Activated CD4-positive, alpha-beta T cell treated with anti-CD3 and anti-CD28 coated beads, Interleukin-2, amount 50 U/mL, for 4 hours (primary cell): ENCODE data around the gene MS4A5.
"Not testable (repeated sequence)": the region's sequence is repeated elsewhere in the genome, so short reads cannot be mapped to it uniquely, and the experiment has no call there.

ENCODE experiments used
- DNase-seq, 2 experiments: peaks; one replicate each; pipeline ENCODE4 v3.0.0-alpha.2; 2020

MS4A5 gene, protein sequence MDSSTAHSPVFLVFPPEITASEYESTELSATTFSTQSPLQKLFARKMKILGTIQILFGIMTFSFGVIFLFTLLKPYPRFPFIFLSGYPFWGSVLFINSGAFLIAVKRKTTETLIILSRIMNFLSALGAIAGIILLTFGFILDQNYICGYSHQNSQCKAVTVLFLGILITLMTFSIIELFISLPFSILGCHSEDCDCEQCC

DNA sequence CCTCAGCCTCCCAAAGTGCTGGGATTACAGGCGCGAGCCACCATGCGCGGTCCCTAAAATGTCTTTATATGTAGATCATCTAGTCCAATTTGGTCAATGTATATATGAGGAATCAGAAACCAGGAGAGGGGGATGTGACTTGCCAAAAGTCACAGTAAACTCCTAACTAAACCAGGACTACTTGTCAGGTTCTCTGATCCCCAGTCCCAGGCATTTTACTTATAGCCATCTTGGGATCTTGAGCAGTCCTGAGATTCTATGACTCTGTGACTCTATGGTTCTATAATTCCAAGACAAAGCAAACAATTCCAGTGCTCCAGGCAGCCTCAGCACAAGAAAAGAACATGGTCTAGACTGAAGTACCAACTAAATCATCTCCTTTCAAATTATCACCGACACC, at the start of gene MS4A5:
MS4A5 (plus strand) TSS at position 301 of the 400 bp plus-strand sequence. CDS start 103 bp downstream, outside the sequence.
- DNase-seq: no peak

DNA sequence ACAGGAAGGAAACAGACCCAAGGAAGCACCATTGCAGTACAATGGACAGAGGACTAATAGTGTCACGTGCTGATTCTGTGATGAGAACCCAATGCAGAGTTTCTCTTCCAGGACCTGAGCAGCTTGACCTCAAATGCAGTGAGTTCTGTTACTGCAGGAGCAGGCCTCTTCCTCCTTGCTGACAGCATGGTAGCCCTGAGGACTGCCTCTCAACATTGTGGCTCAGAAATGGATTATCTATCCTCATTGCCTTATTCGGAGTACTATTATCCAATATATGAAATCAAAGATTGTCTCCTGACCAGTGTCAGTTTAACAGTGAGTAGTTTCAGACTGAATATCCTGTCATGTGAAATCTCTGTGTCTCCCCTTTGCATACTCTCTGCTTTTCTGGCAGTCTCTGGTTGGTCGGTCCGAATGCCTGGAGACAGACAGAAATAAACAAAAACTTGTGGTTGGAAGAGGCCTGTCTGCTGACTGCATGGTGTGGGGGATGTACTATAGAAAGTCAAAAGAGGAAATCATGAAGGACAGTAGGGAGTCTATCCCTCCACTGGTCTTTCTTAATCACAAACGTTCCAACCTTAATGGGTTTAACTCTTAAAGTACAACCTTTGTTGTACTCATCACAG, 40.0 kb upstream of the MS4A5 start:
- DNase-seq: no peak

DNA sequence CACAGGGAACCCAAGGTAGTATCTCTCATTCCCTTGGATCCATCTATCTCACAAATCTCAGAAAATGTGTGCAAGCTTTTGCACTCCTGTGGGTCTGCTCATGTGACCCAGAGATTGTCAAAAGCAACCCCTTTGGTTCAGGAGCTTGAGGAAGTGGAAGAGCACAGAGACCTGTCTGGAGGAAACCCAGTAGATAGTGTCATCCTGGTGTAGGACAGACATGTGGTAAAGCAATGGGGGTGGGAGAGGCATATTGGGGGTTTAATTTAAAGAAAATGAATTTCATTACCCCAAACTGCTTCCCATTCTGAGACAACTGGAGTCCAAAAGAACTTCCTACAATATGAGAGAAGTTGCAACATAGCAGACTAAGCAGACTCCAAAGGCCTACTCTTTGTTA, 39.0 kb upstream of the MS4A5 start:
- DNase-seq: no peak

DNA sequence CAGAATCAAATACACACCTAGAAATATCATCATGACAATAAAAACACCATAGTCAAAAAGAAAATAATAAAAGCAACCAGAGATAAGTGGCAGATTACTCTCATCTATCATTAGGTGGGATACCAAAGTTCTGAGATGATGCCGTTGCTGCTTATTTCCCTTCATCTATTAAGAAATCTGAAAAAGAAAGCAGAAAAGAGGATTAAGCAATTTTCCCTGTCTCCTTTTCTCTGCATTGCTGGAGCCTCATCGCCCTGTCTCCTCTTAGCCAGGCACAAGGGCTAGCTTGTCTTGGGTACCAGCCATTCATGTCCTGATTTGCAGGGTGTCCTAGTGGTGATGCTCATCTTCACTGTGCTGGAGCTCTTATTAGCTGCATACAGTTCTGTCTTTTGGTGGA, 37.0 kb upstream of the MS4A5 start:
- DNase-seq: no peak

DNA sequence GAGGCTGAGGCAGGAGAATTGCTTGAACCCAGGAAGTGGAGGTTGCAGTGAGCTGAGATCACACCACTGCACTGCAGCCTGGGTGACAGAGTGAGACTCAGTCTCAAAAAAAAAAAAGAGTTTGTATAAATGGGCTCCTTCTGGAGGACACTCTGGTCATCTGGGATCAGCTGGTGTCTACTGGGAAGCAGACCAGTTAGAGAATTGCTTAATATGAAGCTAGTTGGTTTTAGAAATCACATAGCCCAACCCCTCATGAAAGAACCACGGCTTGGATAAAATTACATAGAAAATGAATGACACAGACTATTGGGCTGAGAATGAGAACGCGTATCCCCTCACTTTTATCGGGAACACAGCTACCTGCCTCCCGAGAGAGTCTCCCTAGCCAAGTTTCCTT, 36.4 kb upstream of the MS4A5 start:
- DNase-seq: no peak

DNA sequence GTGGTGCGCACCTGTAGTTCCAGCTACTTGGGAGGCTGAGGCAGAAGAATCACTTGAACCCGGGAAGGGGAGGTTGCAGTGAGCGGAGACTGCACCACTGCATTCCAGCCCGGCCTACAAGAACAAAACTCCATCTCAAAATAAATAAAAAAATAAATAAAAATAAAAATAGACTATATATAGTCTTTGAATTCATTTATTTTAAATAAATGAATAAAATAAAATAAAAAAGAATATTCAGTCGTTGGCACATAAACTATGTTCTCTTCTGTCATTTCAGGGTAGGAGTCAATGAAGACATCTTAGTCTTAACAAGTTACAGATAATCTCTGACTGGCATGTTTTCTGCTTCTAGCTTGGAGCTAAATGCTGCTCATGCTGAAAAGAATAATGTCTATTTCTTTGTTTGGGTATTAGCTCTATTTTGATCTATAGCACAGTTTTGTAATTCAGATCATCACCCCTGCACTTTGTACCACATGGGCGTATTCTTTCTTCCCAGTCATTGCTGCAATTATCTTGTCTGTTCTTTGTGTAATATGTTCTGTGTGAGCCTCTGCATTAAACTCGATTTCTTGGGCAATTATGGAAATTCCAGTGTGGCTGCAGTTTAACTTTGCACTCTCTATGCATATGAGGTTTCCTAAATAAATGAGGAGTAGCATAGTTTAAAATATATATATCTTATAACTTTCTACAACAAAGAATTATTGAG, 34.5 kb upstream of the MS4A5 start:
- no peak for DNase-seq

DNA sequence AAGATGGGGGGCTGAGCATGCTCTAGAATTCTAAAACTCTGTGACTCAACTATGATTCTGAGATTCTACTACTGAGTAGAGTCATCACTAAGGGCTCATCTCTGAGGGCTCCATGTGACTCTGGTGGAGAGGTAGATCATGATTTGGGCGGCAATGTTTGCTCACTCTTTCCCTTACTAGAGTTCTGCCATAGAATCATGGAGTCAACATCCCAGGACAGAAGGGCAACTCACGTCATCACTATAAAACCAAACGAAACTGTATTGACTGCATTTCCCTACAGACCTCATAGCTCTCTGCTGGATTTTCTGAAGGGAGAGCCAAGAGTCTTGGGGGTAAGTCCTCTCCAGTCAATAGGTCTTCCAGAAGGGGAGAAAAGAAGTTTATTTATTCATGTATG, 33.0 kb upstream of the MS4A5 start, which contains the start of gene MS4A14:
MS4A14 (plus strand) TSS at position 78 of the 400 bp plus-strand sequence; CDS start at position 198, 120 bp downstream.
- no peak for DNase-seq

DNA sequence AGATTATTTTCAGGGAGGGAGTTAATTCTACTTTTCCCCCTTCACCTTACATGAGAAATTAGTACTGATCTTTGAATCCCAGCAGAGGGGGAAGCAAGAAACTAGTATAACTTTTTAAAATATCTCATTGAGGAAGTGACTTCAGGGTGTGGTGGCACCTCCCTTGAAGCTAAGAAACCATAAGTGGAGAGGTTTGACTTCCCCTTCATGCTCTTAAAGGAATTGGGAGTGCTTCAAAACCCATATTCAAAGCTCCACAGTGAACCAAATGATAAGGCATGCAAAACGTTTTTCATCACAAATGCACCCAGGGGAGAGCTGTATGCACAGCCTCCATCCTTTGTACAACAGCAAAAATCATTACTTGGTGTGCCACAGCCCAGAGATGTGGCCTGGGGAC, 32.6 kb upstream of the MS4A5 start:
- DNase-seq: no peak

DNA sequence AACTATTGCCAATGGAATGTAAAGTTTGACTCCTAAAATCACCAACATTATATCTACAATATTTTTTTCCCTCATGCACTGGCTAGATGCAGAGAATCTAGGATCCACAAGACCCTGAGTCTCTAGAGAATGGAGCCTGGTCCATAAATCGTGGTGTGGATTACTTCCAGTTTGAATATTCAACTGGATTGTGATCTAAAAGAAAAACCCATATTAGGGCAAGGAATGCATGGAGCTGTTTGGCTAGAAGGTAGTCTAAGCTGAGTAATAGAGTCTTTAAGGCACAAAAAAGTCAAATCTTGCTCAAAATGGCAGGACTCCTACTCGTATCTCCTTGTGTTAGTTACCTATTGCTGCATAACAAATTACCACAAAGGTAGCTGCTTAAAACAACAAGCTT, 9.4 kb upstream of the MS4A5 start:
- no peak for DNase-seq

DNA sequence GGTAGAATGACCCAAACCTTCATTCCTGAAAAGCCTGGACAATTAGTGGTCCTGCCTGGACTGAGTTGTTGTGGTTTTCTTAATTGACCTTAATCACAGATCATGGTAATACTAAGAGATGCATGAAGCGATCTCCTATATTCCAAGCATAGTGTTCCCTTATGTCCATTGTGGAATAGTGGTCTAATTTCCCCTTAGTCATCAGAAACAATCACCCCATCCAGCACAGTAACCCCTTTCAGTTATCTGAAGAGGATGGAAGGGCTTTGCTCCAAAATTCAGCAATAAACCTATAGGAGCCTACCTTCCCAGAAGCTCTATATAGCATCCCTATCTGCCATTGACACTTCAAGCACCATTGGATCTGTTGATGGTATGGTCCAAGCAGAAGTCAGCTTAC, 6.8 kb upstream of the MS4A5 start:
- DNase-seq: no peak

DNA sequence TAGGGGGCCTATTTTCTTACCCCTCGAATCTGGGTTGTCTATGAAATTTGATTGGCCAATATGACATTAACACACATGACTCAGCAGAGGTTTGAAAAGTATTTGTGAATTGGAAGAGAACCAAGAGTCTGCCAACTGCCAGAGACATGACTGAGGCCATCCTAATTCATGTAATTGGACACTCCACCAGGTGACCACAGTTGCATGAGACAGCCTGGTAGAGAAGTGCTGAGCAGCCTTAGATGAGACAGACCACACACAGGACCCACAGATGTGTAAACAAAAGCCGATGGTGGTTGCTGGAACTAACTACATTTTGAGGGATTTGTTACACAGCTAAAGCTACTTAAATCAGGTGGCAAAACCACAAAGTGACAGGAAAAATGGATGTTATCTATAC, 855 bp upstream of the MS4A5 start:
- no peak for DNase-seq

DNA sequence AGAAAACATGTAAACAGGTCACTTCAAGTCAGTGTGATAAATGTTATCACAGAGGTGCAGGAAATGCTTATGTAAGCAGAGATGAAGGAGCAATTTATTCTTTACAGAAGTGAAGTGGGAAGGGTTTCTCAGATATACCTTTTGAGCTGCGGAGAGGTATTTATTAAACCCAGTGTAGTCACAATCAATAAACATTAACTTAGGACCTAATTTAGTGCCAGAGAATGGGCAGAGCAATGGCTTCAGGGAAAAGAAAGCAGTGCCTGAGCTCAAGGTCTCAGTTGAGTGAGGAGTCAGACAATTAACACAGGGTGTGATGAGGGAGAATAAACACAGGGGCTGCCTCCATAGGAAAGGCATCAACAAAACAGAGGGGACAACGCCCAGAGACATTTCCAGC, 1.9 kb downstream of the MS4A5 start:
- DNase-seq: no peak

DNA sequence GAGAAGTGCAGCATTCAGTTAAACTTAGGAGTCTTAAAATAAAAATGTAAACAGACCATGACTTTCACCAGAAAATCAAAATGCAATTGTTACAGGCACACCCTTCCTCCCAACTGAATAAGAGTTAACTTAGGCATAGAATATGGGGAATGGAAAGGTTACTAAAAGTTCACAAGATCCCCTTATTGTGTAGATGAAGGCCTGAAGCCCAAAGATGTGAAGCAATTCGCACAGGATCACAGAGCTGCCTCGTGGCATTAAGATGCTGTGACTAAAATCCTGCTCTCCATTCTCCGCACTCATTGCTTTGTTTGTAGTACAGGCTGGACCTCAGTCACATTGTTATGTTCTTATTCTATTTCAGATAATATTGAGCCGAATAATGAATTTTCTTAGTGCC, 4.0 kb downstream of the MS4A5 start:
- no peak for DNase-seq

DNA sequence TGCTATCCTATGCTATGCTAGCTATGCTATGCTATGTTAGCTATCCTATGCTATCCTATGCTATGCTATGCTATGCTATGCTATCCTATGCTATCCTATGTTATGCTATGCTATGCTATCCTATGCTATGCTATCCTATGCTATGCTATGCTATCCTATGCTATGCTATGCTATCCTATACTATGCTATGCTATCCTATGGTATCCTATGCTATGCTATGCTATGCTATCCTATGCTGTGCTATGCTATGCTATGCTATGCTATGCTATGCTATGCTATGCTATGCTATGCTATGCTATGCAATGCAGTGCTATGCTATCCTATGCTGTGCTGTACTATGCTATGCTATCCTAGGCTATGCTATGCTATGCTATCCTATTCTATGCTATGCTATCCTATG, 17.7 kb downstream of the MS4A5 start:
- DNase-seq: no peak

DNA sequence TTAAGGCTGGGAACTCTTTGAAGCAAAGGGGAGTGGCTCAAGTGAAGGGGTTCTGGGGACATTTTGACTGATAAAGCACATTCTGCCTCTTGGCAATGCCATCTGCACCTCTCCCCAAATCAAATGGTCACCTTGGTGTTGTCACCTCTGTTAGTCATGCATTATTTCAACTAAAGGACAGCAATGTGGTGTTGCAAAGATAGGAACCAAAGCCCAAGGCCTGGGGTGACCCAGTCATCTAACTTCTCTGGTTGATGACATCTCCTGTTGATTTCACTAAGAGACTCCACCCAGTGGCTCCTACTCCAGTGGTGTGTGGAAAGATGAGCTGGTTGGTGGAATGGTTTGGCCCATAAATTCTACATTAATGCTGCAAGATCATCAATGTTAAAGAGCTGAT, 18.5 kb downstream of the MS4A5 start:
- no peak for DNase-seq

DNA sequence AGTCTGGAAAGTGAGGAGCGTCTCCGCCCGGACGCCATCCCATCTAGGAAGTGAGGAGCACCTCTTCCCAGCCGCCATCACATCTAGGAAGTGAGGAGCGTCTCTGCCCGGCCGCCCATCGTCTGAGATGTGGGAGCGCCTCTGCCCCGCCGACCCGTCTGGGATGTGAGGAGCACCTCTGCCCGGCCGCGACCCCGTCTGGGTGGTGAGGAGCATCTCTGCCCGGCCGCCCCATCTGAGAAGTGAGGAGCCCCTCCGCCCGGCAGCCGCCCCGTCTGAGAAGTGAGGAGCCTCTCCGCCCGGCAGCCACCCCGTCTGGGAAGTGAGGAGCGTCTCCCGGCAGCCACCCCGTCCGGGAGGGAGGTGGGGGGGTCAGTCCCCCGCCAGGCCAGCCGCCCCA, 21.8 kb downstream of the MS4A5 start:
- not testable (repeated sequence) for DNase-seq

DNA sequence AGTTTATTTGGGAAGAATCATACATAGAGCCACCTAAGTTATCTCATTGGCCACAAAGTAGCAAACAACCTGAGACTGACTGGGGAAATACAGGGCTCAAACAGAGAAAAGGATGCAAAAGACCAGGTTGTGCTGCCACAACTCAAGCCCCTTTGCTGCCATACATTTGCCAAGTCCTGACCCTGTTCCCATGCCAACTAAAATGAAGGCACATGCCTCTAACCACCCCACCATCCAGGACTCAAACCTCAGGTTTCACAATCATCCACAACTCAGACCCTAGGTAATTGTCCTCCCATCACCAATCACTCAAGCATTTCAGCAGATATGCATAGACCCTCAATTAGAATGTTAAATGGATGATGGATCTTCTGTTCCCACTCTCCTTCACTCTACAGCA, 24.8 kb downstream of the MS4A5 start:
- DNase-seq: no peak

DNA sequence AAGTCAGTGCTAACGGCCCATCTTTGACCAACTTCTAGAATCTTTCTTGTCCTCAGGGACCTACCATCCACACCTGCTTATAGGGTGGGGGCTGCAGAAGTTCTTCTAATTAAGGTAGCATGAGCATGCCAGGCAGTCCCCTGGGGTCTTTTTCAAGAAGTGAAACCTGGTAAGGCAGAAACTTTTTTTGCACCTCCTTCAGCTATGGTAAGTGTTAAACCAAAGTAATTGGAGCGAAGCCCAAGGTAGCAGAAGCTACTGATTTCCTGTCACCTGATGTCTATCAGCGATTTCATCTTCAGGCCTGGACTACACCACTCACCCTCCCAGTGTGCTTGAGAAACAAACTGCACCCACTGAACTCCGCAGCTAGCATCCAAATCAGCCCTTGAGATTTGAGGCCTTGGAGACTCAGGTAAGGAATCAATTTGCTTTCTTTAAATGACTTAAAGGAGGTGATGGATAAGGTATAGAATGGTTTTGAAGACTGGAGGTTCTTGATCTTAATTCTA, 26.2 kb downstream of the MS4A5 start, which contains the start of gene MS4A1:
MS4A1 (plus strand) TSS at position 317 of the 512 bp plus-strand sequence. CDS start 6,528 bp downstream, outside the sequence.
- no peak for DNase-seq

DNA sequence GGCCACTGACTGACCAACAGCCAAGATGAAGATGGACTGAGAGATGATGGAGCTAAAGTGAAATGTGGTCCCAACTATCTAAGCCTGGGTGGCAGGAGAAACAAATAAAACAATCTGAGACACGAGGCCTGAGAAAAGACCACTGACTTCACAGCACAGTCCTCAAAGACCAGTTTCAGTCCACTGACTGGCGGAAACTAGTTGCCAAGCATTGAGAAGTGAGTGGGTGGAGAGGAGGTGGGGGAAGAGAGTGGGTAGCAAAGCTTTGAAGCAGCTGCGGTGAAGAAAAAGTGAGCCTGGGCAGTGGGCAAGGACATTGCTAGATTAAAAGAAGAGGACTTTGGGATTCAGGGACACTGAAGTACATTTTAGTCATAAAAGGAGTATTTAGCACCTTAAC, 28.2 kb downstream of the MS4A5 start:
- DNase-seq: no peak

DNA sequence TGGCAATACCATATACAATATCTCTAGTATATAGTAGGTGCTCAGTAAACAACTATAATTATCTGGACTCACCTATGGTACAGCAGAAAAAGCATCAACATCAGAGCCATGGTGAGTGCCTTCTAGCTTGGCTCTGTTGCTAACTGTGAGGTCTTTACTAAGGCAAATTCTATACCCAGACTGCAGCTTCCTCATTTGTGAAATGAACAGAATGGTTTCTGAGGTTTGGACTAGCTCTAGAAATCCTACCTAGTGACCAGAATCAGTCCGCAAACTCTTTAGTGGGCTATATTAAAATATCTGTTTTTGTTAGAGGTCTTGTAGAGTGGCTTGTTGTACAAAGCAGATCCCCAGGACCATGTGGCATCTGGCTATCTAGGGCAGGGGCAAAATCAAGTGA, 30.0 kb downstream of the MS4A5 start:
- DNase-seq: no peak

DNA sequence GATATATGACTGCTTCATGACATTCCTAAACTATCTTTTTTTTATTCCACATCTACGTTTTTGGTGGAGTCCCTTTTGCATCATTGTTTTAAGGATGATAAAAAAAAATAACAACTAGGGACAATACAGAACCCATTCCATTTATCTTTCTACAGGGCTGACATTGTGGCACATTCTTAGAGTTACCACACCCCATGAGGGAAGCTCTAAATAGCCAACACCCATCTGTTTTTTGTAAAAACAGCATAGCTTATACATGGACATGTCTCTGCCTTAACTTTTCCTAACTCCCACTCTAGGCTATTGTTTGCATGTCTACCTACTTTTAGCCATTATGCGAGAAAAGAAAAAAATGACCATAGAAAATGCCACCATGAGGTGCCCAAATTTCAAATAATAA, 39.5 kb downstream of the MS4A5 start:
- no peak for DNase-seq

DNA sequence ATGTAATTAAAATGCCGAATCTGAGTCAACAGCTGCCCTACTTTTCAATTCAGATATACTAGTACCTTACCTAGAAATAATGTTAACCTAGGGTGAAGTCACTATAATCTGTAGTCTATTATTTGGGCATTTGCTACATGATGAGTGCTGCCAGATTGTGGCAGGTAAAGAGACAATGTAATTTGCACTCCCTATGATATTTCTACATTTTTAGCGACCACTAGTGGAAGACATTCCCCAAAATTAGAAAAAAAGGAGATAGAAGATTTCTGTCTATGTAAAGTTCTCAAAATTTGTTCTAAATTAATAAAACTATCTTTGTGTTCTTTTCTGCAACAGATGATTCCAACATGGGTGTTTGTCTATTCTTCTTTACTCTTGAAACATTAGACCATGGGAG, 40.4 kb downstream of the MS4A5 start:
- no peak for DNase-seq

DNA sequence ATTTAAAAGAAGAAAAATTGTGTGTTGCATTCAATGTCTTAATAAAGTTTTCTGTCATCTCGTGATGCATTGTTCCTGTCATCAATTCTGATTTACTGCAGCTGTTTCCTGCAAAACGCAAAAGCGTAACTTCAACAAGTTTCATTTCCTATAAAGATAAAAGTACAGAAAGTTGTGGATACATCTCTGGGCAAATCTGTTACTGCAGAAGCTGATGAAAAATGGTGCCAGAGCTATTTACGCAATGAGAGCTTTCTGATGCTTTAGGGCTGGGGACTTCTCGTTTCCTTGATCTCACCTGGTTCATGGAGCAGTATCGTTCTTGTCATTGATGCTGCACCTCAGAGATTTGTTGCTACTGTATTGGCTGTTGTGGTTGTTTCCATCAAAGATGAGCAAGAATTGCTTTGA, 47.7 kb downstream of the MS4A5 start:
- DNase-seq: no peak

DNA sequence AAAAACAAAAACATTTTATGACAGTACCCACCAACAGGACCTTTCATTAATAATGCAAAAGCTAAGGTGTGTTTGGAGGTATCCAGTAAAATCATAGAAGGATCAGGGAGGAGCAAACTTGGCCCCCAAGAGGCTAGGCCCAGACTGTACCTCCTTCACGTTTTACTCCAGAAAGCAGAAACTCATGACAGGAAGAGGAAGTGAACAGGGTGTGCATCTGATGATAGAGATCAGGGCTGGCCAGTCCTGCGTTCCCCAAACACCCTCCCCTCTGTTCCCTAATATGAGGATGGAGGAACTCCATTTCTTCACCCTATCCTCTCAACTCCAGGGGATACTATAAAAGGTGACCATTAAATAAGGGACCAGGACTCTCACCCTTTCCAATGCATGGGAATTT, 53.0 kb downstream of the MS4A5 start:
- DNase-seq: no peak
